HG03558 (cell line): ENCODE measurements around the gene ATPAF2.

Experiments
- ATAC-seq: cut with Tn5 transposase; IDR thresholded peaks from one replicate; pipeline ENCODE4 v1.9.1; 2021; ENCODE audit warnings: moderate number of reproducible peaks; ENCODE audit not compliant: unreplicated experiment; ENCODE audit errors: extremely low read depth

The ATPAF2 gene

GRCh38 chr17:18040261-18040858, 1.4 kb upstream of the ATPAF2 start:
- ATAC-seq: no peak

GRCh38 chr17:18039535-18040260, 730 bp upstream of the ATPAF2 start:
- ATAC-seq: peak; percentile 15

GRCh38 chr17:18038149-18038850, 668 bp downstream of the ATPAF2 start:
- no peak for ATAC-seq

GRCh38 chr17:18037486-18037885, 1.5 kb downstream of the ATPAF2 start:
- no peak for ATAC-seq

DNA sequence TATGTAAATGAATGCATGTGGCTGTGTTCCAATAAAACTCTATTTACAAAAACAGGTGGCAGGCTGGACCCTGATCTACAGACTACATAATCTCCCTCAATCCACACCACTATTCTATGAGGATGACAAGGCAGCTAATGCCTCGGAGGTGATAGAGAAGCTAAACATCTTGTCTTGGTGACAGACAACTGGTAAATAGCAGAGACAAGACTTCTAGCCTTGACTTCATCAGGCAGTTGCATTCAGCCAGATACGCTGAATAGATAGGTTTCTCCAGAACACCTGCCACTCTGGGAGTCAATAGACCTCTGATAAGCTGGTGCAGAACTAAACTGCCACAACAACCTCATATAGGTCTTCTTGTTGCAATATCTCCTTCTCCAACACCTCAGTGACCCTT, 3.3 kb downstream of the ATPAF2 start:
- ATAC-seq: no peak

DNA sequence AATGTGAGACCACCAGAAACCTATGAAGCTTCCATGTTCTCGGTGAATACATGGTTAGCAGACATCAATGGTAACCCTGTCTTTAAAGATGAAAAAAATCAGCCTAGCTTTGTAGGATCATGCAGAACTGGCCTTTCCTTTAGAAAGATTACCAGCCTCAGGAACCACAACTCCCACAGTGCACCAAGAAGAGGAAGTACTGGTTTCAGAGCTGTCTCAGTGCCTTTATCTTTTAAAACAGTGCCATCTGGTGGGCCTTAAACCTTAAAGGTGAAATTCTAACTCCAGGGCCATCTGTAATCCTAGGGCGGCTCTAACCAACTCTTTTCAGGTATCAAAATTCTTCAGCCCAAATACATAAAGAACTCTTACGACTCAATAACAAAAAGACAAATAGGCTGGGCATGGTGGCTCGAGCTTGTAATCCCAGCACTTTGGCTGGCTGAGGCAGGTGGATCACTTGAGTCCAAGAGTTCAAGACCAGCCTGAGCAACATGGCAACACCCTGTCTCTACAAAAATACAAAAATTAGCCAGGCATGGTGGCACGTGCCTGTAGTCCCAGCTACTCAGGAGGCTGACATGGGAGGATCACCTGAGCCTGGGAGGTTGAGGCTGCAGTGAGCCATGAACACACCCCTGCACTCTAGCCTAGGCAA, 5.4 kb downstream of the ATPAF2 start:
- ATAC-seq: no peak

DNA sequence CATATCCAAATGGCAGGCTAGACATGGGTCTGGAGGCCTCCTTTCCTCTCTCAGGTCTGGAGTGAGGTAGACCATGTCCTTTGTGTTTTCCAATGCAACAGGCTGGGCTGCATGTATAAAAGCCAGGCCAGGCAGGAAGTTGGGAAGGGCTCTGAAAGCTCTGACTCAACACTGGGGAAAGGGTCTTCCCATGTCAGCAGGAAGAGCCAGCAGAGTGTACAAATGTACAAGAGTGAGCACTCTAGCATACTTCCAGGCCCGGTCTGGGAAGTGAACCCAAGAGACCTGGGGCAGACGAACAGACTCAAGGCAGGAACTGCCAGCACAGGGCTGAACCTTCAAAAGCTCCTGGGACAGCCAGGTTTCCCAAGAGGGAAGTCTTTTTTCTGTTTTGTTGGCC, 7.0 kb downstream of the ATPAF2 start:
- ATAC-seq: no peak

DNA sequence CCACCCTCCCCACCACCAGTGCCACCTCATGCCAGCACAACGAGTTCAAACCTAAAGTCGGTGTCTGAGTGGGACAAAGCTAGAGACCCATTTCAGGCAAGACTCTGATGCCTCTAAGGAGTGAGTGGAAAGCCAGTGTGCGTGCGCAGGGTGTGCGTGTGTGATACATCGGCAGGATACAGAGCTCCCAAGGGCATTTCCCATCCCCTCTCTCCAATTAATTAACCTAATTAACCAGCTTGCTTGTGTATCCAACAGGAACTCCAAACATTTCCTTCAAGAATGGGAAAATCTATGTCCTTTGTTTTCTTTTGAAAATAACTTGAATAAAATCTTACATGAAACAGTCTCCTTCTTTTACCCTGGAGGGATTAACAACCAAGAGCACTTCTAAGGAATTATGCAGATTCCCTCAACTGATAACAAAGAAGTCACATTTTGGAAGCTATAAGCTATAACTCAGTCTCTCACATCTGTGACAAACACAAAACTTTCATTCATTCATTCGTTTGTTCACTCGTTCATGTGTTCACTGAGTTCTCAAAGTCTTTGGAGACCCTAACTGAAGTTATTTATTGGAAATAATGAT, 9.9 kb downstream of the ATPAF2 start:
- no peak for ATAC-seq

DNA sequence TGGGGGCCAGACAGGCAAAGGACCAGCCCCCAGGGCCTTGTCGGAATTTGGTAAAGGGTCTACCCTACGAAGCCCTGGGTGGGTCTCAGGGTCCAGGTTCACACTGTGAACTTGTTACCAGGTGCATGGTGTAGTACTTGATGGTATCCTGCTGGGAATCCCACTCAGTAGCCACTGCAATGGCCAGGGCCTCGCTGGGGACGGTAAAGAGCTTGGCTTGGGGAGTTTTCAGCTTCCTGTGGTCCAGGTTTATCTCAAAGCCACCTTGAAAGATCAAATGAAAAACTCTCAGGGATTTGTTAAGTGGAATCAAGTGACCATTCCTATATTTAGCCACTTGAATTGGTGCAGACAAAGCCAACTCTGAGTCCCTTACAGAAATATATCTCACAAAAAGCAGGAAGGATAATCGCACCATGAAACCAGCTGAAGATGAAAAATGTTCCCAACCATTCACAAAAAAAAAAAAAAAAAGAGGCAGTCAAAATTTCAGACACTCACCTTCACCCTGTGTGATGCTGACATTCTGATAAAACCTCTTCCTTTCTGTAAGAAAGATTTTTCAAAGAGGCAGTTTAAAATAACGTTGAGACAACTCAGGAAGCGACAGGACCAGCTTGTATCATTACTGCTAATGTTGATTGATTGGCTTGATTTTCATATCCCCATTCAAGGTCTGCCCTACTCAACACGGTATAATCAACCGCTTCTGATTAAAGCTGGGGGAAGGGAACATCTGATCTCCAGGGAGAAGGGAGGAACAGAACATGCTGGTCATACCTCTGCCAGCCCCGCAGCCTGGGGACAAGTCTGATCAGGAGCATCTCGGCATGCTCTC, 10.6 kb downstream of the ATPAF2 start:
- ATAC-seq: no peak

- no peak for ATAC-seq
Observed at GRCh38 chr17:18027280-18027679, 11.7 kb downstream of the ATPAF2 start.

- no peak for ATAC-seq
Observed at GRCh38 chr17:18025945-18026776, 12.8 kb downstream of the ATPAF2 start.

DNA sequence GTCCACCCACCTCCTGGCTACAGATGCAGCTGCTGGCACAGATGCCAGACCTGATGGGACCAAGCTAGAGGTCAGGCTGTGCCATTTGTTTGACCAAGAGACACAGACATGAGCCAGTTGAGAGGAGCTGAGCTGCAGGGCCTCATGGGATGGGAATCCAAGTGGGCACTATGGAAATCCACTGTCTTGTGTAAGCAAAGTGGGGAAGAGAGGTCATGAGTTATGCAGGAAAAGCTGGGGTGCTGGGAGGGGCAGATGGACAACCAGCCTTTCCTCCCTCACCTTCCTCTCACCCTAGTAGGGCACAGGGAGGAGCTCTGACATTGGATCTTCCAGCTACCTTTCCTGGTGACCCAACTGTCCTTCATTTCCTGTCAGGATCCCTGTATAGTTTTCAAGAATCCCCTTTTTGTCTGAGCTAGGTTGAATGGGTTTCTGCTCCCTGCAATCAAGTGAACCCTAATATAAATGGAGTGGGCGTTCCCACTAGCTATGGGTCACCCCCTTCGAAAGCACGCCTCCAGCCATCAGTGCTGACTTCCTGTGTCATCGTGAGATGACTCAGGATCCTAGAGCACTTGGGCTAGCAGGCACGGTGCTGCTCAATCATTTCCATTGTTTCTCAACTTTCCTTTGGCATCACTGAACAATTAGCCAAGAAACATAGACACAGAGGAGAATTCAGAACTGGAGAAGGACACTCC, 13.6 kb downstream of the ATPAF2 start:
- no peak for ATAC-seq

DNA sequence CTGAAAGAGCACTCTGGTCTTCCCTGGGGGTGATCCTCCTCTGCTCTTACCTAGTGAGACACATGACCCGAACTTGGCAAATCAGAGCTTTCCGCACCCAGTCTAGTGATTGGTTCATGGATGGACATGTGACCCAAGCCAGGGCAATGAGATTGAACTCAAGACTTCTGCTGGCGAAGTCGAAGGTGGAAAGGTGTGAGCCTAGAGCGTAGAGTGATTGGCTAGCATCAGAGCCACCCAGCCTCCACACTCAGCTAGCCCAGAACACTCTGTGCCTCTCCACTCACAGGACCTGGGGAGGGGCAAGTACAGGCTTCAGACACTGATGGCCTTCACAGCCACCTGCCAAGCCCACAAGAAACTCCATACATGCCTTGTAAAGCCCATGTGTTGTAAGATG, 17.6 kb downstream of the ATPAF2 start:
- no peak for ATAC-seq

- no peak for ATAC-seq
Observed at GRCh38 chr17:18020971-18021370, 18.0 kb downstream of the ATPAF2 start.

- ATAC-seq: no peak
Observed at GRCh38 chr17:18019838-18020154, 19.2 kb downstream of the ATPAF2 start.

- ATAC-seq: no peak
Observed at GRCh38 chr17:18018411-18018921, 20.5 kb downstream of the ATPAF2 start.

- no peak for ATAC-seq
Observed at GRCh38 chr17:18017958-18018357, 21.0 kb downstream of the ATPAF2 start.

GRCh38 chr17:18016426-18016825, 22.5 kb downstream of the ATPAF2 start:
- no peak for ATAC-seq
